ENCODE measurements around the gene ACAP3.
A peak's percentile ranks its signal among the peaks of the same experiment; 100 is the strongest.

ACAP3 gene

DNA sequence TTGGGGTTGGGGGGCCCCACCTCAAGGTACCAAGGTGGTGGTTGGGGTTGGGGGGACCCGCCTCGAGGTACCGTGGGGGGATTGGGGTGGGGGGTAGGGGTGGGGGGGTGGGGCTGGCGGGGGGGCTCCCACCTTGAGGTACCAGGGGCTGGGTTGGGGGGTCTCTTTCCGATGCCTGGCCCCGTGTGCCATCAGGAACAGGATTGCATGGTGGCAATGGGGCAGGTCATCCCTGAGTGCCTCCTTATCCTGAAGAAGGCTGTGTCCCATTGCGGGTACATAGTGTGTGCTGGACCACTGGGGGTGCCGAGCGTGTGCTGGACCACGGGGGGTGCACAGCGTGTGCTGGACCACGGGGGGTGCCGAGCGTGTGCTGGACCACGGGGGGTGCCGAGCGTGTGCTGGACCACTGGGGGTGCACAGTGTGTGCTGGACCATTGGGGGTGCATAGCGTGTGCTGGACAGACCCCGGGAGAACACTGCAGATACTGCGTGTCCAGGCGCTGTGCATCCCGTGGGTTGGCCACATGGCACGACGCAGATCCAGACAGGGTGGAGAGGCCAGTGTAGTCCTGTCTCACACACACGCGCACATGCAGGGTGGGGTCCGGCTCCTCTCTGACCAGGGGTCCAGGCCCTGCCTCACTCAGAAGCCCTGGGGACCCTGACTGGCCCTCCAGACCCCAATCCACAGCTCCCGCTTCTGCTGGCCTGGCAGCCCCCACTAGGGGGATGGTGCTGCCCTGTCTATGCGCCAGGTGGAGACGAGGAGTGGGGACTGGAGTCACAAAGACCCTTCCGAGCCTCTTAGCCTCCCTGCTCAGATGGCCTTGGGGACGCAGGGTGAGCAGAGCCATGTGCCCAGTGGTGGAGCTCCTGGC lies 23.3 kb downstream of the ACAP3 start:
- DNase-seq: no peak

DNA sequence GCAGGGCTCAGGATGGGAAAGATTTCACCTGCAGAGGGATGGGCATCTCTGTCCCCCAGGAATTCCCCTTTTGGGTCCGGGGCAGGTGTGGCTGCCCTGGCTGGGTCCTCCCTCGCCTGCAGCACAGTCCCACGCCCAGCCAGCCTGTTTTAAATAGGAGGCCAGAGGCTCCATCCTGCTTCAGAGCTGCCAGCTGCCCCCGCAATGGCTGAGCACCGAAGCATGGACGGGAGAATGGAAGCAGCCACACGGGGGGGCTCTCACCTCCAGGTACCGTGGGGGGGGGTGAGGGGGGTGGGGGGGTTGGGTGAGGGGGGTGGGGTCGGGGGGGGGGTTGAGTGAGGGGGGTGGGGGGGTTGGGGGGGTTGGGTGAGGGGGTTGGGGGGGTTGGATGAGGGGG lies 23.9 kb downstream of the ACAP3 start:
- DNase-seq: no peak

DNA sequence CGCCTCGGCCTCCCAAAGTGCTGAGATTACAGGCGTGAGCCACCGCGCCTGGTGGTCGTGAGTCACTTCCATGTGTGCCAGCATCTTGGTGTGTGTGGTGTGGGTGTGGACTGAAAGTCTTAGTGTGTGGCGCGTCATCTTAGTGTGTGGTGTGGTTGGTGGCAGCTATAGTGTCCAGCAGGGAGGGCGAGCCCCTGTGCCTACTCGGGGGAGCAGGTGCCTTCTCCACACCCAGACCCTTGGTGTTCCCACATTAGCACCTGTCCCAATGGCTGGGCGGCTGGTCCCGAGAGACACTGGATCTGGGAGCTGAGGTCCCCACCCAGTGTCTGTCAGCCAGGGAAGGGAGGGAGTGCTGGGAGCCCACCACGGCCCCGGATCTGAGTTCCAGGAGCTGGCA lies 24.7 kb downstream of the ACAP3 start:
- no peak for DNase-seq

DNA sequence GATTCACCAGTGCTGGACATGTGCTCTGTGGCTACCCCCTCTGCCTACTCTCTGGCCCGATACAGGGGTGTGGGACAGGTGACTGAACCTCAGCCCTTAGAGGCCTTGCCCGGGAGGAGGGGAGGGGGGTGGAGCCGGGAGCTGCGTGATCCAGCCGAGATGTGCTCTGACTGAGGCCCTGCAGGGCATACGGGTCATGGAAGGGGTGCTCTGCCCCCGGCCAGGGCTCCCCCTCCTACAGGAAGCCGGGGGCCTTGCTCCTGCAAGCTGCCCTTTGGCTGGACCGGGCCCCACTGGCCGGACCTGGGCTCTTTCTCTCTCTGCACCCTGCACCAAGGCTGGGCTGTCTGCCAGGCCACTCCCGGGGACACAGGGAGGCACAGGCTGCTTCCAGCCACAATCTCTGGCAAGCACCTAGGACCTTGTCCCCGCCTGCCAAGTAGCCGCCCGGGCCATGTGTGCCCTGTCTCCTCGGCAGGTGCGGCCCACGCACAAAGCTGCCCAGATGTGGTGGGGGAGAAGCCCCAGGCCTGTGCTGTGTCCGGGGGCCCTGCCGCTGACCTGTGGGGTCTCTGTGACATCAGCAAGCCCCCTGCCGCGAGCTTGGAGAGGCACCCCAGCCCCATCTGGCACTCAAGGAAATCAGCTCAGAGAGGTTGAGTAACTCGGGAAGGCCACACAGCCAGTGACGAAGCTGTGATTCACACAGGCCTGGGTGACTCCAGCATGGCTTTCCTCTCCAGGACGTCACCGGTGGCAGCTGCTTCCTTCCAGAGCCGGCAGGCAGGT lies 26.0 kb downstream of the ACAP3 start:
- no peak for DNase-seq

DNA sequence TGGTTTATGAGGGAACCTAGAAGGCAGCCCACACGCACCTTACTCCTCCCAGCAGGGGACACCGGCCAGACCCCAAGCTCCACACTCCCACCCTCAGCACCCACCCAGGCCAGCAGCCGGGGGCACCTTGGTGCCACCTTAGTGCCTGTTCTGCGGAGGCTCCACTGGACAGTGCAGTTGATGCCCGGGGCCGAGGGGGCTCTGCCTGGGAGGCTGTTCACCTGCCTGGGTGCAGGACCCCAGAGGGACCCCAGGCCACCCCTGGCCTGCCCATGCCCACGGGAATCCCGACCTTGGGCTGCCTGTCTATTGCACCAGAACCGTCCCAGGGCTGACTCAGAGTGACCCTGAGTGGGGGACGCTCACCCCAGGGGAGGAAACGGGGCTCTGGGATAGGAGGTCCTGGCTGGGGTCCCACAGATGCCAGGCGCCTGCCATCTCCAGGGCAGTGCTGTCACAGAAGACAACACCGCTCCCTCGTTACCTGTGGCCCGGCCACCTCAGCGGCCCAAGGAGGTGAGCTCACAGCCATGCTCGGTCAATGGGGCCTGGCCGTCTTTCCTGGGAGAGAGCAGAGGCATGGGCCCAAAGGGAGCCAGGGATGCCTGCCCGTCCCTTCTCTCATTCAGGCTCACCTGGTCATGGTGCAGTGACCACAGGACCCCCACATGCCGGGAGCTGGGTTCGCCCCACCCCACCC lies 26.8 kb downstream of the ACAP3 start:
- no peak for DNase-seq

DNA sequence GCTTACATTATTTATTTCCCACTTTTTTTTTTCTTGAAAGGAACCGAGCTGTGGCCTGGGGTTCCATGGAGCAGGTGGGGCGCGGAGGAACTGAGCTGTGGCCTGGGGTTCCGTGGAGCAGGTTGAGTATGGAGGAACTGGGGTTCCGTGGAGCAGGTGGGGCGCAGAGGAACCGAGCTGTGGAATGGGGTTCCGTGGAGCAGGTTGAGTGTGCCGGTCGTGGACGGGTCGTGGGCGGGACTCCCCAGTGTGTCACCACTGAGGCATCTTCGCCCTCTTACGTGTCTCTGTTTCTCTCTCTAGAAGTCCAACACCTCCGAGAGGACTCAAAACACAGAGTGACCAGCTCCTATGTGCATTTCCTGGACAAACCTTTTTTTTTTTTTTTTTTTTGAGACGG lies 28.7 kb downstream of the ACAP3 start:
- DNase-seq: no peak

DNA sequence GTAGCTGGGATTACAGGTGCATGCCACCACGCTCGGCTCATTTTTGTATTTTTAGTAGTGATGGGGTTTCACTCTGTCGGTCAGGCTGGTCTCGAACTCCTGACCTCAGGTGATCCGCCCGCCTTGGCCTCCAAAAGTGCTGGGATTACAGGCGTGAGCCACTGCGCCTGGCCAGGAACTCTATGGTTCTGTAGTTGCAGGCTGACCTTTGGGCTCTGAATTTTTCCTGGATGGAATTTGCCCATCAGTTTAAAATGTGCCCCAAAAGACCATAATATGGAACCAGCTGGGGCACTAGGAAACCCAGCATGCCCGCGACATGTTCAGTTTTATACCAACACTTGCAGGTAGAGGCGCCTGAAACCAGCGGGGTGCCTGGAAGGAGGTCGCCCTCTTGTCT lies 29.1 kb downstream of the ACAP3 start:
- no peak for DNase-seq

DNA sequence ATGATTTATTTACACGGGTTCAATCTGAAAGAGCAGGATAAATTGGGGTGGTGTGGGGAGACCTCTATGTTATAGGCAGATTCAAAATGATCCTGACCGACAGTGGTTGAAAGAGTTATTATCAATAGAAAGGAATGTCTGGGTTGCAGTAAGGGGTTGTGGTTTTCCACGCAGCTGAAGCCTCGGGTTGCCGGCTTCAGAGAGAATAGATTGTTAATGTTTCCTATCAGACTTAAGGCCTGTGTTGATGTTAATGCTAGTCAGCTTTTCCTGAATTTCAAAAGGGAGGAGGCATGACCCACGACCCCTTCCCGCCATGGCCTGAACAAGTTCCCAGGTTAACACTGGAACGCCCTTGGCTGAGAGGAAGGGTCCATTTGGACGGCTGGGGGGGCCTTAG lies 31.9 kb downstream of the ACAP3 start:
- DNase-seq: no peak

DNA sequence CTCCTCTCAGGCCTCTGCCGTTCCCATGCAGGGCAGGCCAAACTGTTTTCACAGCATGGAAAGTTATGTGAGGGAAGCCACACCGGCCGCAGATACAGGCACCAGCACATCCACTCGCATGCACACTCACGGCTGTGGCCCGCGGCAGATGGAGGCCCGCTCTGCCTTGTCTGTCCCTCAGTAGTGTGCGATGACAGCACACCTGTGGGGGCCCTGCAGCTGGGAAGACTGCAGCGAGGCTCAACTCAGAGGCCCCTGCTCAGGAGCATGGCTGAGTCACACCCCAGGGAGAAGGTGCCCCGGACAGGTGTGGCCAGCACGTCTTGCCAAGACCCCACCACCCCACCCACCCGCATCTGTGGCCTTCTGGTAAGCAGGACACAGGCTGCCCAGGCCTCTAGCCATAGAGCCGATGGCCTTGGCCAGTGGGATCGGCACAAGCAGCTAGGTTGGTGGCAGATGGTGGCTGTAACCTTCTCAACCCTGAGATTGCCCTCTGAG lies 32.7 kb downstream of the ACAP3 start:
- DNase-seq: no peak

DNA sequence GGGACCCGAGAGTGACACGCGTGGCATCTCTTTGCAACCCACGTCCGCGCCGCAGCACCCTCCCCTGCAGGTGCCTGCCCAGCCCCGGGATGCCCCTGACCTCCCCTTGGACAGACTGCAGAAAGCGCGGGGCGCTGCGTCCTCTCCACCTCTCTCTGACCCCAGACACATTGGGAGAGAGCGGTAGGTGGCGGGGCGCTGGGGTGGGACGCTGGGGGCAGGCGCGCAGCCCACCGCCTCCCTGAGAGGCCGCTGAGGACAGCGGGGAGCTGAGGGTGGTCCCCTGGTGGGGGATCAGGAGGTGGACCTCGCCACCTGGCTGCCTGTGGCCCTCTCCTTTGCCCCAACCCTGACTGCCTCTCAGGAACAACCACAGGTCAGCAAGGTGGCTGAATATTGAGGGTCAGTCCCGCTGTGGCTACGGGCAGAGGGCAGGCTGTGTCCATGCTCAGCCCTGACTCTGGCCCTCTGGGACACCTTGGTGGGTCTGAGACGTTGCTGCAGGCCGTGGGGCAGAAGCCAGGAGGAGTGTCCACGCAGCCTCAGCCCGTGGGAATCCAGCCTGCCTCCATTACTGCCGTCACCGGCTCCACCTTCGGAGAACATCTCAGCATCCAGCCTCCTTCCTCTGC lies 33.3 kb downstream of the ACAP3 start:
- DNase-seq: no peak

DNA sequence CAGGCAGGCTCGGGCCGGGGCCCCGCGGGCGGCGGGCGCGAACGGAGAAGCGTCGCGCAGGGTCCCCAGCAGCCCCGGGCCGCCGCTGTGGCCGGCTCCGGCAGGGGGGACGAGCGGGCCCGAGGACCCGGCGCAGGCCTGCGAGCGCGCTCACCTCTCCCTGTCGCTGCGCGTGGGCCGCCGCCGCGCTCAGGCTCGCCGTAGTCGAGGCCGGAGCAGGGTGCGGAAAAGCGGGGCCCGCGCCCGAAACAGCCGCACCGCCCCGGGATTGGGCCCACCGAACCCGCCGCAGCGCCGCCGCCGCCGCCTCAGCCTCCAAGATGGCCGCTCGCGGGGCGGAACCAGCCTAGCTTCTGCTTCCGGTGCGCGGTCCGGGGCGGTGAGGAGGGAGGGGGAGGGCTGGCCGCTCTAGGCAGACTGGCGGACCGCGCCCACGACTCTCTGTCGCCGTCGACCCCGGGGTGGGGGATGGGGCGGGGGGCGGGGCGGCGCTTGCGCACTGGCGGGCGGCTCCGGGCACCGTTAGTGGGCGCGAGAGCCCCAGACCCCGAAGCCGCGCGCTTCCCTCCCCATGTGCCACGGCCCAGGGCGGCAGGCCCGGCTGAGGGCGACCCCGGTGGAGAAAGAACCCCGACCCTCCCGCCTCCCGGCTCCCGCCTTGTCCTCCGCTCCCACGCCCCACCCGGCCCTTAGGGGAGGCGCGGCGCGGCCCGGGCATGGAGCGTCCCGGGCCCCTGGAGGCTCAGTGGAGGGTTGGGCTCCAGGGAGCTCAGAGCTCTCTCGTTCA lies 34.0 kb downstream of the ACAP3 start, which contains the start of gene UBE2J2:
TSS of gene UBE2J2 (minus strand) at position 343 of the 787 bp plus-strand sequence. CDS start 5,862 bp downstream, outside the sequence.
- peak; percentile 93 to 95 for DNase-seq

DNA sequence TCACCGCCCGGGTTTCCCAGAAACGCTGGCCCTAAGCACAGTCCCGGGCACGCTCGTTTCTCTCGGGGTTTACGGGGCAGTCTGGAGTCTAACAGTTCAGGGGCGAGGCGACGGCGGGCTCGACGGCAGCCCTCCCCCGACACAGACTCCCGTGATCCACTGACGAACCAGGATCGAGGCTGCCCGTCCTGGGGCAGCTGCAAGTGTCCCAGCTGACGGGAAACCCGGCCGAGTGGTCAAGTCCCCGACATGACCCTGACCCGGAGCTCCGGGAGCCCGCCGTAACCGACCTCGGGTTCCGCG lies 34.6 kb downstream of the ACAP3 start:
- DNase-seq: no peak

DNA sequence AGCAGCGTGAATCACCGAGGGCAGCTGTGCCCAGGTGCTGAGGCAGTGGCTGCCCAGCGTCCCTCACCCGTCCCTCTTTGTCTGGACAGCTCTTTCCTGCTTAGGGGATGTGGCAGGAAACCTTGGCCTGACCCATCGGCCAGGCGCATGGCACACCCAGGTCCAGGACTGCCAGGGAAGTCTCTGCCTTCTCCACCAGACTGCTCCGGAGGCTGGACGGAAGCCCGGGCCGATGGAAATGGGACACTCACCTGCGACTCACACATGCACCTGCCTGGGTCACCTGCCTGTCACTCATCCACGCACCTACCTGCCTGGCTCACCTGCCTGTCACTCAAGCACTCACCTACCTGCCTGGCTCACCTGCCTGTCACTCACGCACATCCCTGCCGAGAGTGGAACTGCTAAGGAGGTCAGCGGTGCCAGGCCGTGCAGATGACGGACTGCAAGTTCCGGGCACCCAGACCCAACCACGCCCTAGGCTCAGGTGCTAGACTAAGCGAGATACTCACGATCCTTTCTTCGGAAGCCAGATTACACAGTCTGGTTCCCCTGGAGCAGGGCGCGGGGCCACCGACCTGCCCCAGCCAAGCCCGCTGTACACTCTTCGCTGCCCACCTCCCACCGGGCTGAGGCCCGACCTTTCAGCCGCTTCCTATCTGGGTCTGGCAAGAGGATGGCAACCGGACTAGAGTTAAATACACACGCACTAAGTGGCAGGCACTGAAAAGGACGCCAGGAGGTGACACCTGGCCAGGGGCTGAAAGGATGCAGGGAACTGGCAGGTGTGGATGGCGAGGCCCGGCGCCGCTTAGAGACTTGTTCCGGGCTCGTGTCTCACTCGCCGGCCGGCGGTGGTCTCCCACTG lies 35.2 kb downstream of the ACAP3 start:
- no peak for DNase-seq

DNA sequence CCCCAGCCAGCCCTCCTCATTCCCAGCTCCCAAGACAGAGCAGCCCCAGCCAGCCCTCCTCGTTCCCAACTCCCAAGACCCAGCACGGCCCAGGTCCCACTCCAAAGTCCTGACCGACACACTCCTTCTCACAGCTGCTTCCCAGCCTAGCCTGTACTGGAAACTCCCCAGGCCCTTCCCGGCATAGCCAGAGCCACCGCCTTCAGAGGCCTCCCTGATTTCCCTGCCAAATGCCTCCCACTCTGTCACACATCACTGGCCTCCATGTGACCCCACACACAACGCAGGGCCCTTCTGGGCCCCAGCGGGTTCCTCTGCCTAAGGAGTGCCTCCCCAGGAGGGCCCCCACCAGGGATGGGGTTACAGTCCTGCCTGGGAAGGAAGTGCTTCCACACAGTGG lies 36.9 kb downstream of the ACAP3 start:
- no peak for DNase-seq

DNA sequence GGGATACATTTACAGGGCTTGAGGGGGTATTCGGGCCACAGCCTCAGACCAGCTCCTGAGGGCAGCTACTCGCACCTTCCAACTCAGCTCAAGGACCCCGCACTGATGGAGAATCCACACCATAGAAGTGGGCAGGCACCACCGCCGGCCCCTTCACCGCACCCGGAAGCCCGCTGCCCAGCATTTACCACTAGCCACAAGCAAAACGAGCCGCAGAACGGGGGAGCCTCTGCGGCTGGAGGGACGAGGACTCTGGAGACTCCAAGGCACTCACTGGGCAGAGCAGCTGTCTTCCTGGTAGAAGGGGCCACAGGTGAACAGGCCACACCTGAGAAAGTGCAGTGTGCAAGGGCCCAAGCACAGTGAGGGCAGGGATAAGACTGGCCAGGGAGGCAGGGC lies 39.4 kb downstream of the ACAP3 start:
- no peak for DNase-seq

DNA sequence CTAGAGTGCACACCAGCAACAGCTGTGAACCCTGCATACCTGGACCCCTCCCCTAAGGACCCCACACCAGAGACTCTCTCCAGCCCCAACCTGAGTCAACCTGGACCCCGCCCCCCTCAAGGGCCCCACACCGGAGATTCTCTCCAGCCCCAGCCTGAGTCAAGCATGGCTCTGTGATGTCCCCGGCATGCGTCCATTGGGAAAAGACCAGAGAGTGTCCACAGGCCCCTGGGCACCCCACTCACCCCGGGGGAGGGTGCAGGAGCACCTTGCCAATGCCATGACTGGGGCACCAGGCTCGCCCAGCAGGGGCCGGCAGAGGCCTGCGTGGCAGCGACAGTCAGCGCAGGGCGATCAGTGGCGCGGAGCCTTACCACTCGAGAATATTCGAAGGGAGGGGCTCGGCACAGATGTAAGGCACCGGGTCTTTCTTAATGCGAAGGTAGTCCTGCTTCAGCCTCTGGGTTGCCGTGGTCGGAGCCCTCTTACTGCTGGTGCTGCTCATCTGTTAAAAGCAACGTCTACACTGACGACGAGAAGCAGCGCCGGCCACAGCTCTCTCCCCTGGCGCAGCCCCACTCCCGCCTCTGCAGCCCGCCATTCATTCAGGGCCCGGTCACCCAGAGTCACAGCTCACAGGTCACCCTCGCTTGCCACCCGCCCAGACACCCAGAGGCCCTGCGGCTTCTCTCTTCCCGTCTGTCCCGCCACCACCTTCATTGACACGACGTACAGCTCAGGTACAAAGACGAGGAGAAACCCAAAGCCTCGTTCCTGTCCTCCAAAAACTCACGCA lies 40.0 kb downstream of the ACAP3 start:
- no peak for DNase-seq

DNA sequence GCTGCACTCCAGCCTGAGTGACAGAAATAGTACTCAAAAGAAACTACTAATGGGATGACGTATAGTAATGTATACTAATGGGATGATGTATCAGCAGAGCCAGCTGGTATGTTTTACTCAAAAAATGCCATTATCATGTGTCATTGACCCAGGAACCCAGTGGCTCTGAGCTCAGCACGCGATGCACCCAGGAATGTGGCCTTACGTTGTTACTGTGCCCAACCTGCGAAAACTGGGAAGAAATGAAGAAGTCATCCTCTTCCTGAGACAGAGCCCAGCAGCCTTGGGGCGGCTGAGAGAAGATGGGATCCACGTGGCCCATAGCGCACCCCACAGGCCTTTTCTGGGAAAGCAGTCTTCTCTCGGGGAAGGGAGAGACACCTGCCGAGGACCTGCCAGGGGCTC lies 42.9 kb downstream of the ACAP3 start:
- DNase-seq: no peak

DNA sequence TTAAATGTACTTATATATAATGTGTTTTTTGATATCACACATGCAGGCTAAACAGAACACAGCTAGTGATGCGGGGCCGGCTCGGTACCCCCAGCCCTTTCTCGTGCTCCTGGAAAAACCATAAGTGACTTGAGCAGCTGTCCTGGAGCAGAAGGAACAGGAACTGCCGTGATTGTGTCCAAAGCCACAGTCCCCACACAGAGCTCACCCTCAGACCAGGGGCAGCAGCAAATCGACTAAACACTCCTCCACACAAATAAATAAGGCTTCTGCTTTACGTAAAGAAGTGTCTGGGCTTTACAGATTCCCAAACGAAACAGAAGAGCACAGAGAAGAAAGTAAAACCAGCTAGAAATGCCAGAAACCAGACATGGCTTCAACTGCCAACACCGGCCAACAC lies 43.7 kb downstream of the ACAP3 start:
- DNase-seq: no peak

DNA sequence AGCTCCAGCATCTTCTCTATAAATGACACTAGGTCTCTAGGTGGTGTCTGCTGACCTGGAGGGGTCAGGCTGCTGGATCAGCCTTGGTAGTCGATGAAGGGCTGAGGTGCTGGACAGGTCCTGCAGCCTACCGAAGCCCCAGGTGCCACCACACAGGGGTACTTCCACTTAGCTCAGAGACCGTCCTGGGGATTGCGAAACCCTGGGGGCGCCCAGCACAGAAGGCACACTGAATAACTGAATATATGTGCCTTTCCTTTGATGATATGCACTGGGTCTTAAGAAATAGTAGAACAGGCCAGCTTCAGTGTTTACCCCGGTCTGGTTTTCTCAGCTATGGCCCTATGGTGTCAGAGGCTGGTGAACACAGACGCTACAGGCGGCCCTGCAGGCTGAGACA lies 45.0 kb downstream of the ACAP3 start:
- no peak for DNase-seq

DNA sequence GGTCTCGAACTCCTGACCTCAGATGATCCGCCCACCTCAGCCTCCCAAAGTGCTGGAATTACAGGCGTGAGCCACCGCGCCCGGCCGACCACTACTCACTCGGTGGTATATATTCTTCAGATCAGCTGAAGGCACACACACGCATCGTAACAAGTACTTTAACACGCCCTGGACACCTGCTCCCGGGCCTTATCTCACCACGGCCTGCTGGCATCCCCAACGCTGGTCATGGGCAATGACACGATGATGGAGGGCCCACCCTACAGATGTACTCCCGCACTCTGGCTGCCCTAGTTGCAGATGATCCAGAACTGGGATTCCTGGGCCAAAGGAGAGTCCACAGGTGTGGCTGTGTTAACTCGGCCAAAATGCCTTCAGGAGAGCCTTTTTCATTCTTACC lies 45.7 kb downstream of the ACAP3 start:
- DNase-seq: no peak

All from activated CD4-positive, alpha-beta T cell treated with anti-CD3 and anti-CD28 coated beads for 4 hours (primary cell).